GM12878 (cell line): Measurements from ENCODE around the gene LRRC61. TPM values are rescaled to one million over a fixed set of nuclear protein-coding genes. Genes with fewer than 3 reads are reported as not detected.

Source experiments
- ATAC-seq: fragments of 200-7000 bp; cut with Tn5 transposase; 3 replicates; pipeline ENCODE4 v1.9.1; 2020; ENCODE audit warnings: mild to moderate bottlenecking, moderate library complexity
- BruUV-seq: library from RNA; stranded (reverse); fragments of 400-500 nt; replicated peaks from 2 replicates; lab custom pipeline; 2021; lab: Mats Ljungman, UMichigan
- CTCF ChIA-PET: fragments of 300-600 bp; sonication (Branson Sonifier 250); formaldehyde crosslinking; extraction: SDS; loops from one replicate; lab custom pipeline; 2021; ENCODE audit warnings: inconsistent platforms; lab: Yijun Ruan, JAX
- POLR2A ChIA-PET: fragments of 350-600 bp; formaldehyde crosslinking; extraction: SDS; loops from one replicate; lab custom pipeline; 2021; ENCODE audit warnings: inconsistent platforms; lab: Charles Lee
- RAD21 ChIA-PET: fragments of 300-600 bp; sonication (Branson Sonifier 250); formaldehyde crosslinking; loops from one replicate; lab custom pipeline; 2023; ENCODE audit warnings: antibody characterized with exemption; ENCODE audit not compliant: unreplicated experiment; lab: Charles Lee
- SMC1A ChIA-PET: fragments of 300-600 bp; sonication (Branson Sonifier 250); formaldehyde crosslinking; loops from one replicate; lab custom pipeline; 2023; ENCODE audit not compliant: unreplicated experiment, uncharacterized antibody; lab: Charles Lee
- DNase-seq: peaks from one replicate; pipeline ENCODE4 v3.0.0-alpha.2; 2011; ENCODE audit warnings: low read depth, low spot score
- FAIRE-seq: peaks from 3 replicates; lab custom pipeline; 2011; peaks lifted over from hg19 to GRCh38; lab: Jason Lieb, UNC
- H2AFZ ChIP-seq: 2 replicates; pipeline ENCODE4 v1.6.0; 2011; ENCODE audit warnings: low read depth, low read length, control low read depth; ENCODE audit not compliant: control insufficient read depth
- H3K27ac ChIP-seq: 2 replicates; pipeline ENCODE4 v1.5.1; 2011; ENCODE audit warnings: control low read depth; ENCODE audit not compliant: control insufficient read depth, insufficient read depth
- H3K27me3 ChIP-seq, 2 experiments: replicated peaks in 1 of 2; 2 replicates each; pipeline versions ENCODE4 v1.6.0 to v1.6.1; 2011; ENCODE audit warnings: low read length in 1 of 2; ENCODE audit not compliant: control insufficient read depth in 2 of 2, insufficient read depth in 2 of 2
- H3K36me3 ChIP-seq, 2 experiments: 2 replicates each; pipeline ENCODE4 v1.5.1; 2011; ENCODE audit warnings: low read length in 1 of 2; ENCODE audit not compliant: control insufficient read depth in 2 of 2, insufficient read depth in 2 of 2
- H3K4me1 ChIP-seq: 2 replicates; pipeline ENCODE4 v1.6.1; 2011; ENCODE audit warnings: mild to moderate bottlenecking, low read length, moderate library complexity, mixed read lengths; ENCODE audit not compliant: control insufficient read depth, insufficient read depth
- H3K4me2 ChIP-seq: 2 replicates; pipeline ENCODE4 v1.6.0; 2011; ENCODE audit warnings: control low read depth; ENCODE audit not compliant: control insufficient read depth, insufficient read depth
- H3K4me3 ChIP-seq: fragments of 200-600 bp; sonication (generic); 2 replicates; pipeline ENCODE4 v1.5.1; 2016
- H3K79me2 ChIP-seq: 2 replicates; pipeline ENCODE4 v1.6.0; 2011; ENCODE audit warnings: low read length; ENCODE audit not compliant: control insufficient read depth, insufficient read depth
- H3K9ac ChIP-seq: 2 replicates; pipeline ENCODE4 v1.8.0; 2011; ENCODE audit warnings: low read length, control low read depth, mixed read lengths; ENCODE audit not compliant: control insufficient read depth, insufficient read depth
- H3K9me3 ChIP-seq: replicated peaks from 3 replicates; pipeline ENCODE4 v1.5.1; 2011; ENCODE audit warnings: mild to moderate bottlenecking, low read length; ENCODE audit not compliant: control insufficient read depth, insufficient read depth
- H4K20me1 ChIP-seq: 2 replicates; pipeline ENCODE4 v1.6.0; 2011; ENCODE audit not compliant: control insufficient read depth, insufficient read depth
- ASH2L ChIP-seq: fragments of 300-600, 200-600 bp; sonication (generic); IDR thresholded peaks from 2 replicates; pipeline ENCODE4 v1.6.1; 2017; ENCODE audit warnings: low read depth, mild to moderate bottlenecking, borderline replicate concordance
- BMI1 ChIP-seq: fragments of 450-650 bp; IDR thresholded peaks from 2 replicates; pipeline ENCODE4 v1.6.1; 2016; ENCODE audit warnings: mild to moderate bottlenecking, moderate library complexity, borderline replicate concordance
- CBX5 ChIP-seq: sonication (generic); IDR thresholded peaks from 2 replicates; pipeline ENCODE4 v1.6.1; 2016; ENCODE audit warnings: low read depth, moderate library complexity, mild to moderate bottlenecking, inconsistent platforms
- CEBPB ChIP-seq, 2 experiments: fragments of 150-350 bp in 1 of 2; IDR thresholded peaks; 2 replicates each; pipeline ENCODE4 v1.6.1; 2012 to 2014; ENCODE audit warnings: low read depth in 2 of 2, low read length in 2 of 2, borderline replicate concordance in 1 of 2, inconsistent platforms in 1 of 2
- HDAC2 ChIP-seq: fragments of 200-600 bp; sonication (generic); IDR thresholded peaks from 2 replicates; pipeline ENCODE4 v1.6.1; 2017
- IKZF1 ChIP-seq: fragments of 450-650 bp; conservative IDR thresholded peaks from 2 replicates; pipeline ENCODE4 v1.6.1; 2017; ENCODE audit warnings: antibody characterized with exemption, mild to moderate bottlenecking
- MTA2 ChIP-seq: fragments of 450-650 bp; IDR thresholded peaks from 2 replicates; pipeline ENCODE4 v1.6.1; 2016; ENCODE audit warnings: low read depth, mild to moderate bottlenecking, moderate library complexity
- NR2C1 ChIP-seq: fragments of 450-650 bp; IDR thresholded peaks from 2 replicates; pipeline ENCODE4 v1.6.1; 2017; ENCODE audit warnings: antibody characterized with exemption, mild to moderate bottlenecking, moderate library complexity
- RELA ChIP-seq: fragments of 450-650 bp; IDR thresholded peaks from 2 replicates; pipeline ENCODE4 v1.8.0; 2014; ENCODE audit warnings: borderline replicate concordance; ENCODE audit not compliant: partially characterized antibody
- RUNX3 ChIP-seq: IDR thresholded peaks from 2 replicates; pipeline ENCODE4 v1.6.1; 2012; ENCODE audit warnings: low read length, inconsistent platforms
- SP1 ChIP-seq: IDR thresholded peaks from one replicate; pipeline ENCODE4 v1.6.1; 2011; ENCODE audit warnings: low read depth, low read length
- TCF3 ChIP-seq: IDR thresholded peaks from 2 replicates; pipeline ENCODE4 v1.6.1; 2012; ENCODE audit warnings: low read depth, mild to moderate bottlenecking, low read length, borderline replicate concordance; ENCODE audit not compliant: insufficient read depth
- ZBTB4 ChIP-seq: fragments of 450-650 bp; formaldehyde crosslinking; IDR thresholded peaks from 2 replicates; pipeline ENCODE4 v1.4.0; 2022; ENCODE audit warnings: mild to moderate bottlenecking, moderate library complexity
- ZNF687 ChIP-seq: fragments of 450-650 bp; IDR thresholded peaks from 2 replicates; pipeline ENCODE4 v1.6.1; 2017; ENCODE audit warnings: mild to moderate bottlenecking, moderate library complexity
- ZZZ3 ChIP-seq: IDR thresholded peaks from 2 replicates; pipeline ENCODE4 v1.6.1; 2011; ENCODE audit warnings: low read depth; ENCODE audit not compliant: control insufficient read depth, insufficient read length
- WGBS: methylation state at CpG from one replicate; pipeline ENCODE4 v1.1.6; 2016; ENCODE audit warnings: low lambda C conversion rate; ENCODE audit not compliant: insufficient replicate concordance, insufficient coverage; ENCODE audit errors: missing lambda C conversion rate; 5-methylcytosine and 5-hydroxymethylcytosine counted together
- in situ Hi-C: fragments of 300-500 bp; cut with MboI; formaldehyde crosslinking; loops from 9 replicates; pipeline ENCODE4 v1.14.3; 2018; ENCODE audit warnings: mixed read lengths
- intact Hi-C: fragments of 100-400 bp; cut with micrococcal nuclease; formaldehyde crosslinking; loops from one replicate; pipeline ENCODE4 v1.14.2; 2022; ENCODE audit not compliant: unreplicated experiment
- polyA plus RNA-seq, 11 experiments: library from polyadenylated mRNA; depleted of rRNA in 4 of 11; unstranded in 6 of 11; stranded (reverse) in 5 of 11; fragments of >200 nt; fragmentation: Nextera tagmentation in 4 of 11; fragmentation: Illumina TruSeq in 1 of 11; extraction: Ambion mirVana in 4 of 11; extraction: Trizol in 1 of 11; gene quantifications; 1 replicate in 1 of 11; 2 replicates in 10 of 11; pipeline versions ENCODE4 v1.2.1 to v1.2.3, GENCODE V29; 2011 to 2016; ENCODE audit warnings: inconsistent platforms in 2 of 11, missing spikeins in 2 of 11, low read depth in 1 of 11
- total RNA-seq, 4 experiments: library from RNA; depleted of rRNA in 3 of 4; stranded (reverse); fragments of >200 nt in 3 of 4; fragmentation: Illumina TruSeq in 1 of 4; extraction: Trizol in 1 of 4; gene quantifications; 2 replicates each; pipeline versions ENCODE4 v1.2.1 to v1.2.3, GENCODE V29; 2013 to 2021

LRRC61 gene
- total and polyA plus RNA-seq, 10 of the 15 experiments (the other 5 are each of a cell fraction or from before 2014, with no cell fraction given) = 1.4 to 54.2 (median 21.8) TPM

GRCh38 chr7:150356265-150356897 is 33.2 kb downstream of the LRRC61 start (continued):
- TF ChIP-seq HDAC2 (no peak), ZBTB4 (CRISPR knock-in tag) (no peak), CEBPB (IDR thresholded peaks at IDR 0.05; ENCODE audit: borderline replicate concordance in 1 of 2, low read depth in 2 of 2, low read length in 2 of 2) (no peak), ASH2L (no peak), ZZZ3 (no peak), CBX5 (no peak)

GRCh38 chr7:150357270-150357669 is 34.1 kb downstream of the LRRC61 start:
- Histone ChIP-seq H3K9ac (no peak overlapping the region; the same call in 1 of the 2 replicates), H3K9me3 (no peaks in the 10 kb centered on the region), H2AFZ (peak overlapping the region; percentile 91), H3K4me1 (peaks cover 20% of the 10 kb centered on the region), H3K4me3 (no peak overlapping the region; the same call in 1 of the 2 replicates), H3K4me2 (peak overlapping the region; percentile 40), H3K79me2 (no peaks in the 10 kb centered on the region), H3K36me3 (no peaks in the 10 kb centered on the region), H3K27me3 (no peaks in the 10 kb centered on the region), H3K27ac (peak overlapping the region; percentile 36; the same call in 1 of the 2 replicates), H4K20me1 (no peaks in the 10 kb centered on the region)
- ChIA-PET CTCF (interaction anchor here (0.6 to 4.9 kb wide), 16 partner anchors 8 to 1192 kb away, joined by 3 to 72 read pairs (median 8); a partner anchor contains a TSS), SMC1A (interaction anchor here (0.7 to 6.5 kb wide), 13 partner anchors 9 to 399 kb away, joined by 3 to 48 read pairs (median 8); a partner anchor contains a TSS), RAD21 (interaction anchor here (0.9 to 4.7 kb wide), 6 partner anchors 9 to 62 kb away, joined by 3 to 26 read pairs (median 12); a partner anchor contains a TSS), POLR2A (interaction anchor here (0.6 to 1.5 kb wide), 5 partner anchors 9 to 49 kb away, joined by 3 to 6 read pairs (median 5); partner anchors contain the start of genes ACTR3C and LRRC61)
- ATAC-seq (peak; percentile 74), DNase-seq (no peak), FAIRE-seq (peak; percentile 91)
- BruUV-seq = no TSS peak
- in situ Hi-C loops = no loop called here
- WGBS = 6% methylated on average over 9 of the region's 9 CpGs
- intact Hi-C loops = loop anchor here (1.0 to 5.0 kb wide), 2 partner anchors 9 to 35 kb away; partner anchors contain the start of genes ACTR3C and LRRC61
- TF ChIP-seq NR2C1 = peak; percentile 76
- TF ChIP-seq TCF3 = 0 out of 2 replicates have a peak, but pooled peaks have one; percentile 42
- TF ChIP-seq MTA2 = 0 out of 2 replicates have a peak, but pooled peaks have one; percentile 12
- TF ChIP-seq IKZF1 = 0 out of 2 replicates have a peak, but pooled peaks have one; percentile 16
- TF ChIP-seq ZNF687 = peak; percentile 97
- peak; percentile 50 for TF ChIP-seq RUNX3
- TF ChIP-seq RELA = peak; percentile 11
- no peak for TF ChIP-seq SP1
- TF ChIP-seq BMI1 = no peak
